Stimulated activated naive B cell treated with anti-CD40 and anti-IgM and Interleukin-4, amounts not matched to agents 10 μg/mL and 1 μg/mL and 100 μg/mL, for 72 hours (primary cell): ENCODE data around the gene SOX8.

Source experiments
- ATAC-seq, 2 donors: fragments of 150-1000 bp; cut with Tn5 transposase; replicated peaks; 2 replicates each; pipeline ENCODE4 v1.10.0; 2021; ENCODE audit warnings: moderate library complexity in 1 of 2
- DNase-seq: peaks from one replicate; pipeline ENCODE4 v3.0.0; 2021
- H3K27ac Mint-ChIP-seq: one replicate; pipeline ENCODE4 v1.8.0; 2022; ENCODE audit warnings: mild to moderate bottlenecking, mixed read lengths
- H3K27me3 Mint-ChIP-seq, 2 donors: one replicate each; pipeline ENCODE4 v1.8.0; 2022; ENCODE audit warnings: mixed read lengths in 2 of 2
- H3K36me3 Mint-ChIP-seq, 2 donors: one replicate each; pipeline ENCODE4 v1.8.0; 2022; ENCODE audit warnings: mixed read lengths in 2 of 2, mild to moderate bottlenecking in 1 of 2
- H3K4me1 Mint-ChIP-seq, 2 donors: one replicate each; pipeline ENCODE4 v1.8.0; 2022; ENCODE audit warnings: mixed read lengths in 2 of 2, mild to moderate bottlenecking in 1 of 2
- H3K4me3 Mint-ChIP-seq, 2 donors: one replicate each; pipeline ENCODE4 v1.8.0; 2022; ENCODE audit warnings: mild to moderate bottlenecking in 2 of 2, mixed read lengths in 2 of 2, moderate library complexity in 1 of 2
- H3K9me3 Mint-ChIP-seq, 2 donors: one replicate each; pipeline ENCODE4 v1.8.0; 2022; ENCODE audit warnings: mixed read lengths in 2 of 2, mild to moderate bottlenecking in 1 of 2

Gene SOX8

DNA sequence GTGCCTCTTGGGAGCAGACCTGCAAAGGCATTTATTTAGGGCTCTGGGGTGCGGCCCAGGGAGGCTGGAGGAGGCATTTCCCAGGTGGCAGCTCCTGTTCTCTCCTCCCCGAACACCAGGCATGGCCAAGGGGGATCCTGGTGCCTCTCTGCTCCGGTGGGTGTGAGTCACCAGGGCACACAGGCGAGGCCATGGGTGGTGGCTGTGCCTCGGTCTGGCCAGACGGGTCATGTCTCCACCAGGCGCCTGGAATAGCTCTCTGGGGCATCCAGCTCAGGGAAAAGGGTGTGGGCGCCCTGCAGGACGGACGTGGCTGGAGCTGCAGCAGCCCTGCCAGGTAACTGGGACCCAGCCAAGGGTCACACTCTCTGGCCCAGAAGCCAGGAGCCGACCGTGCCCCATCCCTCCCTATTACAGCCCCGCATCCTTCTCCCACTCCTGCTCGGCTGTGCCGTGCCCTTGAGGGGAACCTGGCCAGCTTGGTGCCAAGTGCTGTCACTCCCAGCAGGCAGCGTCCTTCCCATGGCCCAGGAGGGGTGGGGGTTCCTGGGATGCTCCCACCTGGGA lies 25.8 kb downstream of the SOX8 start:
- Mint-ChIP-seq H3K27ac (no peak overlapping the region), H3K27me3 (peaks cover 16 to 22% of the 10 kb centered on the region in 2 donors), H3K4me1 (peaks cover 0 to 4% of the 10 kb centered on the region in 2 donors), H3K36me3 (no peaks in the 10 kb centered on the region), H3K9me3 (no peaks in the 10 kb centered on the region), H3K4me3 (no peak overlapping the region)
- ATAC-seq (no peak), DNase-seq (no peak)

- Mint-ChIP-seq H3K36me3 (no peaks in the 10 kb centered on the region), H3K9me3 (no peaks in the 10 kb centered on the region), H3K27ac (no peak overlapping the region), H3K4me1 (peaks cover 0 to 4% of the 10 kb centered on the region in 2 donors), H3K4me3 (no peak overlapping the region), H3K27me3 (peaks cover 16 to 22% of the 10 kb centered on the region in 2 donors)
- ATAC-seq (no peak), DNase-seq (no peak)
Measured at GRCh38 chr16:1008085-1008484, 26.5 kb downstream of the SOX8 start.

DNA sequence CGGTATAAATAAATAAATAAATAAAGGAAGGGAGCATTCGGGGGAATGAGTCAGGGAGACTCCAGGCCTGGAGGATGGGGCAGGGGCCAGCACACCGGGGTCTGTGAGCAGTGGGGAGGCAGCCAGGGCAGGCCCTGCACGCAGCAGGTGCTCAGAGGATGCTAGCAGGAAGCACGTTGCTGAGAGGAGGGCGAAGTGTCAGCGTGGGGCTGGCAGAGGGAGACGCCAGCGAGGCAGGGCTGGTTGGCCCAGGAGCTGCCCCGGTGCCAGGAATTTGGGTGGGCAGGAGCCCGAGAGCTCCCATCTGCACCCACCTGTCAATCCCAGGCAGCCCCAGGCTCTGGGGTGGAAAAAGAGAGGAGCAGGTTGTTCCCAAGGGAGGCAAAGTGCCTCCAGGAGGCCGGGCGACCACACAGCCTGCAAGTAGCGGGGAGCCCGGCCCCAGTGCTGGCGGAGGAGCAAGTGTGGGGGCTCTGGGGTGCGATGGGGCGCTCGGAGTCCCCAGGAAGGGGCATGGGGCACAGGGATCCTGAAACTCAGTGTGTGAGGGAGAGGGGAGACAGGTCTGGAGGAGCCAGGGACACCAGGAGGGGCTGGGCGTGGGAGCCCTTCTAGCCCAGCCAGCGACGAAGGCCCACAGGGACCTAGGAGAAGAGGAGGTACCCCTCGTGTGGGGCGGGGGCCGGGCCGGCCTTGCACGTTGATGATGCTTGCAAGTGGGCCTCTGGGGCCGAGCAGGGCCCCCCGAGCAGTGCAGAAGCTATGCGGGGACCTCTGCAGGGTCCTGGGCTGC lies 28.0 kb downstream of the SOX8 start:
- Mint-ChIP-seq H3K4me3 (no peak overlapping the region), H3K27ac (no peak overlapping the region), H3K4me1 (no peaks in the 10 kb centered on the region), H3K9me3 (no peaks in the 10 kb centered on the region), H3K27me3 (peaks cover 16 to 22% of the 10 kb centered on the region in 2 donors), H3K36me3 (no peaks in the 10 kb centered on the region)
- no peak for ATAC-seq
- no peak for DNase-seq

- Mint-ChIP-seq H3K27me3 (peaks cover 16 to 22% of the 10 kb centered on the region in 2 donors), H3K9me3 (no peaks in the 10 kb centered on the region), H3K27ac (no peak overlapping the region), H3K4me1 (no peaks in the 10 kb centered on the region), H3K4me3 (no peak overlapping the region), H3K36me3 (no peaks in the 10 kb centered on the region)
- no peak for ATAC-seq
- no peak for DNase-seq
Measured at GRCh38 chr16:1010251-1010650, 28.7 kb downstream of the SOX8 start.

GRCh38 chr16:1010815-1011214 lies 29.2 kb downstream of the SOX8 start:
- DNase-seq (no peak), ATAC-seq (no peak)
- Mint-ChIP-seq H3K4me1 (no peaks in the 10 kb centered on the region), H3K27ac (no peak overlapping the region), H3K36me3 (no peaks in the 10 kb centered on the region), H3K9me3 (no peaks in the 10 kb centered on the region), H3K4me3 (no peak overlapping the region), H3K27me3 (peaks cover 16 to 22% of the 10 kb centered on the region in 2 donors)

- peaks cover 16 to 22% of the 10 kb centered on the region in 2 donors for H3K27me3 Mint-ChIP-seq
- H3K4me3 Mint-ChIP-seq = no peak overlapping the region
- no peak for DNase-seq
- no peaks in the 10 kb centered on the region for H3K9me3 Mint-ChIP-seq
- H3K36me3 Mint-ChIP-seq = no peaks in the 10 kb centered on the region
- no peak overlapping the region for H3K27ac Mint-ChIP-seq
- no peak for ATAC-seq
- H3K4me1 Mint-ChIP-seq = no peaks in the 10 kb centered on the region
Measured at GRCh38 chr16:1011316-1012082, 29.9 kb downstream of the SOX8 start.

- Mint-ChIP-seq H3K4me3 (no peak overlapping the region), H3K27ac (peak overlapping the region; percentile 34), H3K36me3 (no peaks in the 10 kb centered on the region)
Measured at GRCh38 chr16:1012135-1012534, 30.6 kb downstream of the SOX8 start.

GRCh38 chr16:1012722-1013592 lies 31.4 kb downstream of the SOX8 start:
- Mint-ChIP-seq H3K36me3 (no peaks in the 10 kb centered on the region), H3K4me1 (no peaks in the 10 kb centered on the region), H3K9me3 (no peaks in the 10 kb centered on the region), H3K4me3 (no peak overlapping the region), H3K27me3 (peaks cover 16 to 22% of the 10 kb centered on the region in 2 donors), H3K27ac (no peak overlapping the region)
- no peak for ATAC-seq
- DNase-seq = no peak

More at GRCh38 chr16:1012135-1012534, 30.6 kb downstream of the SOX8 start:
- peaks cover 16 to 22% of the 10 kb centered on the region in 2 donors for H3K27me3 Mint-ChIP-seq
- ATAC-seq = no peak
- no peaks in the 10 kb centered on the region for H3K9me3 Mint-ChIP-seq
- no peaks in the 10 kb centered on the region for H3K4me1 Mint-ChIP-seq
- no peak for DNase-seq

DNA sequence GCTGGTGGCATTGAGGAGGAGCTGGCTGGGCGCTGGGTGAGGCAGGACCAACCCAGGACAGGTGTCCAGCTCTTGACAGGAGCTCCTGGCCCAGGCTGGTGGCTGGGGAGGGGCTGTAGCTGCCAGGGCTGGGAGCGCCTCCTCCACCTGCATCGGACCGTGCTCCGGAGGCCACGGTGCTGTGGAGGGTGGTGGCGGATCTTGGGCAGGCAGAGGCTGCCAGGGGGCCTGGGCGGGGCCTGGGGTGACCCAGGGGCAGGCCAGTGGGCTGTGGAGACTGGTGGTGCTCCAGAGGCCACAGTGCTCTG lies 32.0 kb downstream of the SOX8 start:
- no peak overlapping the region for H3K4me3 Mint-ChIP-seq
- no peak for DNase-seq
- no peaks in the 10 kb centered on the region for H3K9me3 Mint-ChIP-seq
- H3K36me3 Mint-ChIP-seq = no peaks in the 10 kb centered on the region
- no peaks in the 10 kb centered on the region for H3K4me1 Mint-ChIP-seq
- no peak for ATAC-seq
- peaks cover 15 to 20% of the 10 kb centered on the region in 2 donors for H3K27me3 Mint-ChIP-seq
- no peak overlapping the region for H3K27ac Mint-ChIP-seq

- DNase-seq (no peak), ATAC-seq (no peak)
- Mint-ChIP-seq H3K4me3 (no peak overlapping the region), H3K9me3 (no peaks in the 10 kb centered on the region), H3K36me3 (no peaks in the 10 kb centered on the region), H3K27me3 (peaks cover 16 to 19% of the 10 kb centered on the region in 2 donors), H3K27ac (no peak overlapping the region), H3K4me1 (no peaks in the 10 kb centered on the region)
Measured at GRCh38 chr16:1014221-1014620, 32.7 kb downstream of the SOX8 start.

GRCh38 chr16:1014771-1015495 lies 33.4 kb downstream of the SOX8 start:
- no peaks in the 10 kb centered on the region for H3K9me3 Mint-ChIP-seq
- peaks cover 9 to 12% of the 10 kb centered on the region in 2 donors for H3K27me3 Mint-ChIP-seq
- ATAC-seq = no peak
- no peaks in the 10 kb centered on the region for H3K36me3 Mint-ChIP-seq
- no peak for DNase-seq
- no peak overlapping the region for H3K27ac Mint-ChIP-seq
- no peak overlapping the region for H3K4me3 Mint-ChIP-seq
- no peaks in the 10 kb centered on the region for H3K4me1 Mint-ChIP-seq

DNA sequence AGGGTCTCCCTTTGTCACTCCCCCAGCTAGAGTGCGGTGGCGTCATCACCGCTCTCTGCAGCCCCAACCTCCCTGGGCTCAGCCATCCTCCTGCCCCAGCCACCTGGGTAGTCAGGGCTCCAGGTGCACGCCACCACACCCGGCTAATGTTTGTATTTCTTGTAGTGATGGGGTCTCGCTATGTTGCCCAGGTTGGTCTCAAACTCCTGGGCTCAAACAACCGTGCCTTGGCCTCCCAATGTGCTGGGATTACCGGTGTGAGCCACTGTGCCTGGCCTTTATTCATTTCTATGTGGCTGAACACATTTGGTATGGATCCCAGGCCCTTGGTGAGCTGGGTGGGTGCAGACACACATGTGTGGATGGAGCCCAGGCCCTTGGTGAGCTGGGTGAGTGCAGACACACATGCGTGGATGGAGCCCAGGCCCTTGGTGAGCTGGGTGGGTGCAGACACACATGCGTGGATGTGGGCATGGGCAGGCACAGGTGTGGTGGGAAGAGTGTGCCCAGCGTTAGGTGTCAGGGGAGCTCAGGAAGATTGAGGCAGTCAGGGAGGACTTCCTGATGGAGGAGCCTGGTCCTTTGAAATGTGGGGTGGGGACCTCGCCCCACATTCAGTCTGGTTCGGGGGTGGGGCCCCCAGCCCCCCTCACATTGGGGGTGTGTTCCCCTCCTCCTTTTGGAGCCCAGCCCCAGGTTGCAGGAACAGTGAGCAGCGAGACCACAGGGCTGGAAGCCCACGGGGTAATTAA lies 37.1 kb downstream of the SOX8 start:
- Mint-ChIP-seq H3K9me3 (no peaks in the 10 kb centered on the region), H3K4me1 (no peaks in the 10 kb centered on the region)
- ATAC-seq = no peak

More for the DNA sequence above, 37.1 kb downstream of the SOX8 start:
- Mint-ChIP-seq H3K4me3 (no peak overlapping the region), H3K27me3 (peaks cover 6 to 14% of the 10 kb centered on the region in 2 donors), H3K36me3 (no peaks in the 10 kb centered on the region), H3K27ac (no peak overlapping the region)
- DNase-seq = no peak
